H1 (cell line): ENCODE data around the gene CAMTA1. TPM values are rescaled to one million over a fixed set of nuclear protein-coding genes. Genes with fewer than 3 reads are reported as not detected.

ENCODE experiments used
- CTCF ChIA-PET: fragments of 300-600 bp; sonication (Branson Sonifier 250); formaldehyde crosslinking; loops from one replicate; lab custom pipeline; 2021; ENCODE audit not compliant: partially characterized antibody; lab: Charles Lee
- POLR2A ChIA-PET: fragments of 300-600 bp; sonication (Branson Sonifier 250); formaldehyde crosslinking; loops from one replicate; lab custom pipeline; 2021; ENCODE audit warnings: inconsistent platforms; ENCODE audit not compliant: partially characterized antibody; lab: Charles Lee
- DNase-seq, 2 experiments: peaks; one replicate each; pipeline versions ENCODE4 v3.0.0 to v3.0.0-alpha.2; 2010 to 2022; ENCODE audit warnings: low spot score in 2 of 2, low read depth in 1 of 2, mixed read lengths in 1 of 2
- FAIRE-seq: peaks from 2 replicates; lab custom pipeline; 2011; peaks lifted over from hg19 to GRCh38; lab: Jason Lieb, UNC
- H2AFZ ChIP-seq: 2 replicates; pipeline ENCODE4 v1.8.1; 2012; ENCODE audit warnings: low read length, inconsistent platforms
- H2AK5ac ChIP-seq: 2 replicates; pipeline ENCODE4 v1.6.1; 2013; ENCODE audit warnings: low read depth, low read length
- H2BK120ac ChIP-seq: replicated peaks from 2 replicates; pipeline ENCODE3; 2013; ENCODE audit warnings: low read depth, low read length, inconsistent platforms
- H2BK12ac ChIP-seq: 2 replicates; pipeline ENCODE4 v1.6.1; 2013; ENCODE audit warnings: low read depth, low read length
- H2BK15ac ChIP-seq: 2 replicates; pipeline ENCODE4 v1.6.1; 2013; ENCODE audit warnings: low read length
- H2BK20ac ChIP-seq: 2 replicates; pipeline ENCODE4 v1.6.1; 2013; ENCODE audit warnings: low read length
- H2BK5ac ChIP-seq: 2 replicates; pipeline ENCODE4 v1.6.1; 2013; ENCODE audit warnings: low read depth, low read length
- H3K14ac ChIP-seq: 2 replicates; pipeline ENCODE4 v1.6.1; 2013; ENCODE audit warnings: inconsistent platforms; ENCODE audit not compliant: insufficient read length
- H3K18ac ChIP-seq: 2 replicates; pipeline ENCODE4 v1.6.1; 2013; ENCODE audit warnings: low read length; ENCODE audit errors: extremely low read depth
- H3K23ac ChIP-seq: 2 replicates; pipeline ENCODE4 v1.6.1; 2013; ENCODE audit warnings: inconsistent platforms; ENCODE audit not compliant: insufficient read length
- H3K23me2 ChIP-seq: 2 replicates; pipeline ENCODE4 v1.6.1; 2013; ENCODE audit warnings: low read depth, low read length
- H3K27ac ChIP-seq: 2 replicates; pipeline ENCODE4 v1.6.1; 2011; ENCODE audit warnings: low read depth, low read length, inconsistent platforms
- H3K27me3 ChIP-seq, 4 experiments: replicated peaks in 1 of 4; 1 replicate in 1 of 4; 2 replicates in 3 of 4; pipeline versions ENCODE4 v1.6.1 to v1.8.1; 2011 to 2013; ENCODE audit warnings: low read length in 3 of 4, mild to moderate bottlenecking in 3 of 4, inconsistent platforms in 2 of 4, mixed read lengths in 2 of 4, moderate library complexity in 1 of 4; ENCODE audit not compliant: control insufficient read depth in 3 of 4, insufficient read depth in 3 of 4; ENCODE audit errors: extremely low read depth in 1 of 4
- H3K36me3 ChIP-seq, 4 experiments: 2 replicates each; pipeline versions ENCODE4 v1.6.1 to v1.8.1; 2011 to 2013; ENCODE audit warnings: mild to moderate bottlenecking in 4 of 4, low read length in 3 of 4, moderate library complexity in 2 of 4, control low read depth in 1 of 4, inconsistent platforms in 1 of 4; ENCODE audit not compliant: insufficient read depth in 4 of 4, control insufficient read depth in 2 of 4
- H3K4ac ChIP-seq: replicated peaks from 2 replicates; pipeline ENCODE3; 2013; ENCODE audit warnings: low read length, low read depth, mixed read lengths, inconsistent platforms; ENCODE audit not compliant: insufficient read length
- H3K4me1 ChIP-seq, 4 experiments: replicated peaks in 1 of 4; 1 replicate in 1 of 4; 2 replicates in 3 of 4; pipeline versions ENCODE4 v1.6.1 to v1.8.1; 2011 to 2013; ENCODE audit warnings: low read length in 3 of 4, inconsistent platforms in 2 of 4, mixed read lengths in 1 of 4; ENCODE audit not compliant: insufficient read depth in 4 of 4, control insufficient read depth in 3 of 4
- H3K4me2 ChIP-seq, 2 experiments: 2 replicates each; pipeline versions ENCODE4 v1.6.1 to v1.8.1; 2011 to 2013; ENCODE audit warnings: low read depth in 2 of 2, low read length in 2 of 2, control low read depth in 1 of 2, inconsistent platforms in 1 of 2, mild to moderate bottlenecking in 1 of 2; ENCODE audit not compliant: insufficient read depth in 1 of 2
- H3K4me3 ChIP-seq, 4 experiments: fragments of 200-600, 300-600 bp in 1 of 4; sonication (generic), shearing (Covaris generic), sonication (Bioruptor Twin) in 1 of 4; 2 replicates each; pipeline versions ENCODE4 v1.5.1 to v1.8.1; 2011 to 2016; ENCODE audit warnings: low read length in 4 of 4, low read depth in 3 of 4, control low read depth in 2 of 4, inconsistent platforms in 2 of 4, mild to moderate bottlenecking in 2 of 4, mixed read lengths in 1 of 4, moderate library complexity in 1 of 4; ENCODE audit not compliant: insufficient read depth in 2 of 4; ENCODE audit errors: extremely low read depth in 1 of 4
- H3K56ac ChIP-seq: replicated peaks from 2 replicates; pipeline ENCODE3; 2013; ENCODE audit warnings: low read depth, mild to moderate bottlenecking, mixed read lengths, low read length, inconsistent platforms; ENCODE audit not compliant: insufficient read length
- H3K79me1 ChIP-seq: 2 replicates; pipeline ENCODE4 v1.6.1; 2013; ENCODE audit warnings: low read depth, low read length, control low read depth
- H3K79me2 ChIP-seq, 2 experiments: 2 replicates each; pipeline versions ENCODE4 v1.6.1 to v1.8.1; 2012 to 2013; ENCODE audit warnings: low read length in 2 of 2, mild to moderate bottlenecking in 2 of 2, inconsistent platforms in 1 of 2; ENCODE audit not compliant: insufficient read depth in 2 of 2, control insufficient read depth in 1 of 2
- H3K9ac ChIP-seq, 4 experiments: replicated peaks in 1 of 4; 1 replicate in 1 of 4; 2 replicates in 3 of 4; pipeline versions ENCODE4 v1.6.1 to v1.8.1; 2011 to 2013; ENCODE audit warnings: low read depth in 3 of 4, low read length in 3 of 4, control low read depth in 2 of 4, mild to moderate bottlenecking in 2 of 4, moderate library complexity in 2 of 4, inconsistent platforms in 1 of 4; ENCODE audit errors: extremely low read depth in 1 of 4
- H3K9me3 ChIP-seq, 2 experiments: 2 replicates each; pipeline versions ENCODE4 v1.6.1 to v1.8.1; 2012 to 2013; ENCODE audit warnings: mild to moderate bottlenecking in 2 of 2, moderate library complexity in 2 of 2, control low read depth in 1 of 2, inconsistent platforms in 1 of 2, low read depth in 1 of 2, low read length in 1 of 2, mixed read lengths in 1 of 2; ENCODE audit not compliant: insufficient read depth in 2 of 2
- H4K20me1 ChIP-seq, 2 experiments: replicated peaks in 1 of 2; 2 replicates each; pipeline versions ENCODE3 to v1.8.1; 2011 to 2013; ENCODE audit warnings: inconsistent platforms in 2 of 2, low read length in 2 of 2, mild to moderate bottlenecking in 1 of 2; ENCODE audit not compliant: insufficient read depth in 2 of 2, control insufficient read depth in 1 of 2
- H4K5ac ChIP-seq: 2 replicates; pipeline ENCODE4 v1.6.1; 2013; ENCODE audit warnings: low read length, low read depth, mixed read lengths, inconsistent platforms; ENCODE audit not compliant: insufficient read length
- H4K8ac ChIP-seq: 2 replicates; pipeline ENCODE4 v1.8.0; 2013; ENCODE audit warnings: mild to moderate bottlenecking, moderate library complexity, low read length, inconsistent platforms; ENCODE audit not compliant: insufficient read depth; ENCODE audit errors: extremely low read depth
- H4K91ac ChIP-seq: replicated peaks from 2 replicates; pipeline ENCODE3; 2013; ENCODE audit warnings: low read length, mixed read lengths, inconsistent platforms; ENCODE audit not compliant: insufficient read length
- CBX5 ChIP-seq: fragments of 300-800, 300-1000 bp; sonication (generic); IDR thresholded peaks from 2 replicates; pipeline ENCODE4 v1.7.1; 2016; ENCODE audit warnings: antibody characterized with exemption, low read length, low read depth
- CHD1 ChIP-seq: IDR thresholded peaks from 2 replicates; pipeline ENCODE4 v1.6.1; 2012; ENCODE audit warnings: low read depth, low read length, improper control_type of control experiment
- CREB1 ChIP-seq: IDR thresholded peaks from 2 replicates; pipeline ENCODE4 v1.6.1; 2012; ENCODE audit warnings: inconsistent platforms
- EZH2 ChIP-seq: fragments of 200-600 bp; sonication (generic); IDR thresholded peaks from 2 replicates; pipeline ENCODE4 v1.7.1; 2012; ENCODE audit warnings: low read depth, mild to moderate bottlenecking, moderate library complexity, low read length, inconsistent platforms; ENCODE audit not compliant: severe bottlenecking
- GTF2F1 ChIP-seq: IDR thresholded peaks from 2 replicates; pipeline ENCODE4 v1.6.1; 2012; ENCODE audit warnings: low read depth, low read length, improper control_type of control experiment, borderline replicate concordance
- HDAC2 ChIP-seq, 2 experiments: fragments of 300-600 bp in 1 of 2; sonication (generic) in 1 of 2; IDR thresholded peaks; 2 replicates each; pipeline ENCODE4 v1.6.1; 2011 to 2012; ENCODE audit warnings: low read depth in 2 of 2, low read length in 2 of 2, mild to moderate bottlenecking in 2 of 2, moderate library complexity in 2 of 2, borderline replicate concordance in 1 of 2, inconsistent platforms in 1 of 2
- JUND ChIP-seq: IDR thresholded peaks from 2 replicates; pipeline ENCODE4 v1.6.1; 2011; ENCODE audit warnings: mild to moderate bottlenecking, improper control_type of control experiment, low read length
- POLR2A ChIP-seq, 2 experiments: IDR thresholded peaks; 1 replicate in 1 of 2; 2 replicates in 1 of 2; pipeline ENCODE4 v1.6.1; 2011; ENCODE audit warnings: low read depth in 2 of 2, low read length in 2 of 2, mild to moderate bottlenecking in 2 of 2; ENCODE audit errors: control extremely low read depth in 1 of 2
- RFX5 ChIP-seq: IDR thresholded peaks from 2 replicates; pipeline ENCODE4 v1.6.1; 2011; ENCODE audit warnings: low read depth, low read length, improper control_type of control experiment, borderline replicate concordance
- SAP30 ChIP-seq: fragments of 300-600 bp; sonication (generic); IDR thresholded peaks from 2 replicates; pipeline ENCODE4 v1.7.1; 2012; ENCODE audit warnings: low read length, moderate library complexity, mild to moderate bottlenecking, inconsistent platforms; ENCODE audit not compliant: insufficient read depth, insufficient replicate concordance
- SIN3A ChIP-seq, 2 experiments: IDR thresholded peaks in 1 of 2; conservative IDR thresholded peaks in 1 of 2; 2 replicates each; pipeline ENCODE4 v1.6.1; 2011 to 2012; ENCODE audit warnings: low read length in 2 of 2, improper control_type of control experiment in 1 of 2, low read depth in 1 of 2, mild to moderate bottlenecking in 1 of 2
- YY1 ChIP-seq: IDR thresholded peaks from 2 replicates; pipeline ENCODE4 v1.6.1; 2011; ENCODE audit warnings: low read depth, mild to moderate bottlenecking, low read length
- ZNF274 ChIP-seq: IDR thresholded peaks from 2 replicates; pipeline ENCODE4 v1.7.0; 2012; ENCODE audit warnings: low read length, borderline replicate concordance; ENCODE audit errors: extremely low read depth
- WGBS, 2 experiments: shearing (Covaris generic) in 1 of 2; methylation state at CpG; one replicate each; pipeline versions ENCODE4 v1.1.6 to v1.1.7; 2013 to 2015; ENCODE audit warnings: low lambda C conversion rate in 2 of 2, mixed read lengths in 2 of 2, inconsistent platforms in 1 of 2, low coverage in 1 of 2, missing lambda C conversion rate in 1 of 2; ENCODE audit not compliant: insufficient replicate concordance in 2 of 2, insufficient coverage in 1 of 2, insufficient read length in 1 of 2; ENCODE audit errors: extremely low coverage in 1 of 2, missing lambda C conversion rate in 1 of 2; 5-methylcytosine and 5-hydroxymethylcytosine counted together
- polyA plus RNA-seq, 7 experiments: library from polyadenylated mRNA; depleted of rRNA in 3 of 7; stranded (reverse) in 5 of 7; unstranded in 2 of 7; fragments of >200 nt in 5 of 7; fragments of 200-250 nt in 2 of 7; gene quantifications; 1 replicate in 5 of 7; 2 replicates in 1 of 7; 4 replicates in 1 of 7; pipeline versions ENCODE4 v1.2.1 to v1.2.3, GENCODE V29; 2011 to 2013; ENCODE audit warnings: missing spikeins in 2 of 7, mixed read lengths in 2 of 7
- total RNA-seq: library from RNA; stranded (reverse); fragmentation: NEBNext Ultra II Directional; extraction: Animal tissue kit (Norgen Biotek cat#: 25700); gene quantifications from 2 replicates; pipeline ENCODE4 v1.2.1, GENCODE V29; 2021
- TF ChIP-seq, protein P1 (sequence below): IDR thresholded peaks from 2 replicates; pipeline ENCODE4 v1.6.1; 2011; ENCODE audit warnings: low read depth, mild to moderate bottlenecking, low read length; ENCODE audit not compliant: insufficient read depth

The CAMTA1 gene
- total and polyA plus RNA-seq, 2 of the 8 experiments (the other 6 are each of a cell fraction or from before 2014, with no cell fraction given), result 65.0 to 119 TPM

DNA sequence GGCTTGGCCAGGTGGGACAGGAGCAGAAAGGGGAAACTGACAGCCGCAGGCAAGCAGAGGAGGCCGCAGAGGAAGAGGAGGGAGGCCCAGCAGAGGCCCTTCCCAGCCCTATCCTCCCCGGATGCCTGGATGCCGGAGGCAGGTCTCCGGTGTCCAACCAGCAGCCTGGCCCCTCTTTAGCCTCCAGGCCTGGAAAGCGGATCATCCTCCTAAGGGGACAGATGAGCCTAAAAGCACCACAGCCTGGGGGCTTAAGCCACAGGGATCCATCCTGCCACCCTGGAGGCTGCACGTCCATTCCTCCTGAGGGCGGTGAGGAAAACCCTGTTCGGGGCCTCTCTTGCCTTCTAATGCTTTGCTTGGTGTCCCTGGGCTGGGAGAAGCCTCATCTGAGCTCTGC lies 651.8 kb downstream of the CAMTA1 start:
- no peak overlapping the region for H3K14ac ChIP-seq
- no peak overlapping the region for H3K18ac ChIP-seq
- H4K5ac ChIP-seq, result no peak overlapping the region
- H3K9ac ChIP-seq, result no peak overlapping the region
- no peak overlapping the region for H3K4me3 ChIP-seq
- no peak overlapping the region for H3K56ac ChIP-seq
- no peaks in the 10 kb centered on the region for H3K79me1 ChIP-seq
- no peaks in the 10 kb centered on the region for H3K36me3 ChIP-seq
- no peaks in the 10 kb centered on the region for H3K23me2 ChIP-seq
- no peak overlapping the region for H3K27ac ChIP-seq
- peaks cover 3 to 6% of the 10 kb centered on the region in 2 experiments; a peak in 2 of 4 replicates for H3K9me3 ChIP-seq
- DNase-seq, result no peak
- H2BK120ac ChIP-seq, result no peak overlapping the region
- POLR2A ChIA-PET, result no interaction called here
- CTCF ChIA-PET, result interaction anchor here (2.4 to 3.3 kb wide), 3 partner anchors 10 to 15 kb away, joined by 6 to 8 read pairs (median 7); no protein-coding TSS in a partner anchor
- no peaks in the 10 kb centered on the region for H4K20me1 ChIP-seq
- no peak overlapping the region for H2BK20ac ChIP-seq
- H2BK15ac ChIP-seq, result no peak overlapping the region
- H2BK5ac ChIP-seq, result no peak overlapping the region
- no peaks in the 10 kb centered on the region for H3K79me2 ChIP-seq
- no peak overlapping the region for H2AK5ac ChIP-seq
- no peak for FAIRE-seq
- no peak overlapping the region for H2AFZ ChIP-seq
- TF ChIP-seq RFX5 (no peak), SAP30 (no peak), YY1 (no peak), CBX5 (no peak), POLR2A (IDR thresholded peaks at IDR 0.05; ENCODE audit: control extremely low read depth in 1 of 2, low read depth in 2 of 2, low read length in 2 of 2) (no peak), EZH2 (no peak), JUND (no peak), GTF2F1 (no peak), ZNF274 (no peak), SIN3A (conservative IDR thresholded peaks at IDR 0.05 in 1 of 2, IDR thresholded peaks at IDR 0.05 in 1 of 2; ENCODE audit: low read depth in 1 of 2, low read length in 2 of 2) (no peak), CHD1 (no peak), CREB1 (no peak), HDAC2 (IDR thresholded peaks at IDR 0.05; ENCODE audit: borderline replicate concordance in 1 of 2, low read depth in 2 of 2, low read length in 2 of 2) (no peak)
- TF ChIP-seq, protein P1, sequence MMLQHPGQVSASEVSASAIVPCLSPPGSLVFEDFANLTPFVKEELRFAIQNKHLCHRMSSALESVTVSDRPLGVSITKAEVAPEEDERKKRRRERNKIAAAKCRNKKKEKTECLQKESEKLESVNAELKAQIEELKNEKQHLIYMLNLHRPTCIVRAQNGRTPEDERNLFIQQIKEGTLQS, result no peak
- no peak overlapping the region for H3K4ac ChIP-seq
- H2BK12ac ChIP-seq, result no peak overlapping the region
- no peak overlapping the region for H3K4me2 ChIP-seq
- peak overlapping the region; percentile 57 for H4K91ac ChIP-seq
- peaks cover 0 to 5% (median 0%) of the 10 kb centered on the region in 4 experiments; a peak in 3 of 7 replicates for H3K4me1 ChIP-seq
- H4K8ac ChIP-seq, result no peak overlapping the region
- H3K23ac ChIP-seq, result no peak overlapping the region
- no peaks in the 10 kb centered on the region for H3K27me3 ChIP-seq
- WGBS, 2 experiments, result 80% methylated on average over 7 of the region's 9 CpGs; no CpG with 5 or more reads in 1 of the 2 experiments
